IPS-11a (cell line): ENCODE data around the gene GIGYF1.

Experiments
- H3K4me3 ChIP-seq: one replicate; pipeline ENCODE4 v1.5.1; 2013; ENCODE audit warnings: low read depth, low read length, control low read depth

Gene GIGYF1

GRCh38 chr7:100685631-100686145 lies 8.4 kb downstream of the GIGYF1 start:
- no peak overlapping the region for H3K4me3 ChIP-seq

- no peak overlapping the region for H3K4me3 ChIP-seq
Observed at GRCh38 chr7:100685049-100685605, 8.9 kb downstream of the GIGYF1 start.

GRCh38 chr7:100684534-100685042 lies 9.5 kb downstream of the GIGYF1 start:
- H3K4me3 ChIP-seq, result no peak overlapping the region

- H3K4me3 ChIP-seq, result no peak overlapping the region
Observed at GRCh38 chr7:100683659-100684533, 10.2 kb downstream of the GIGYF1 start.

- H3K4me3 ChIP-seq, result no peak overlapping the region
Observed at GRCh38 chr7:100682991-100683658, 10.9 kb downstream of the GIGYF1 start.

- no peak overlapping the region for H3K4me3 ChIP-seq
Observed at GRCh38 chr7:100682228-100682741, 11.8 kb downstream of the GIGYF1 start.

GRCh38 chr7:100681491-100682227 lies 12.4 kb downstream of the GIGYF1 start:
- H3K4me3 ChIP-seq, result no peak overlapping the region

DNA sequence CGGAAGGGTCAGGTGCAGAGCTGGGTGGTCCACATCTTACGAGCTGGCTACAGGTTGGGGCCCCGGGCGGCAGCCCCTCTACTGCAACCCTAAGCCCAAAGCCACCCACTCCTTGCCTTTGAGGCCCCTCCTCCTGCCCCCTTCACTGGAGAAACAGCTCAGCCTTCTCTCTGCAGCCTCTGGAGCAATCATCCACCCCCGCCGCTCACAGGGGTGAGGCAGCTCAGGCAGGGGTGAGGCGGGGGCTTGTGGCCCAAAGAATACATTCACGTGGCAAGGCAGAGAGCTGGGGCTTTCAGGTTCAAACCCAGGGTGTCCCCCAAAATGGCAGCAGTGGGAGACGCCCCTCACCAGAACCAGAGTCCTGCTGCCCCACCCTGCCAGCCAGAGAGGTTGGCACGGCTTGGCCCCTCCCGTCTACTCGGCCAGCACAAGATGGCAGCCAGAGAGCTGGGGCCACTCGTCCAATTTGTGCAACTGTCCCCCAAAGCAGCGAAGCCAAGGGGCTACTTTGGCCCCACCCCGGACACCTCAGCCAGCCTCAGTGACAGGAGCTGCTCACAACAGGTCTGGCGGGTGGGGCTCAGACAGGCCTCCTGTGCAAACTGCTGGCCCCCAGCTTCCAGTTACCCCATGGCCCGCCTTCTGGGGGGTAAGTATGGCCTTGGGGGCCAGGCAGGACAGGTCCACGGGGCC lies 13.3 kb downstream of the GIGYF1 start:
- no peak overlapping the region for H3K4me3 ChIP-seq

- no peak overlapping the region for H3K4me3 ChIP-seq
Observed at GRCh38 chr7:100679927-100680575, 14.0 kb downstream of the GIGYF1 start.

- no peak overlapping the region for H3K4me3 ChIP-seq
Observed at GRCh38 chr7:100679129-100679926, 14.7 kb downstream of the GIGYF1 start.

DNA sequence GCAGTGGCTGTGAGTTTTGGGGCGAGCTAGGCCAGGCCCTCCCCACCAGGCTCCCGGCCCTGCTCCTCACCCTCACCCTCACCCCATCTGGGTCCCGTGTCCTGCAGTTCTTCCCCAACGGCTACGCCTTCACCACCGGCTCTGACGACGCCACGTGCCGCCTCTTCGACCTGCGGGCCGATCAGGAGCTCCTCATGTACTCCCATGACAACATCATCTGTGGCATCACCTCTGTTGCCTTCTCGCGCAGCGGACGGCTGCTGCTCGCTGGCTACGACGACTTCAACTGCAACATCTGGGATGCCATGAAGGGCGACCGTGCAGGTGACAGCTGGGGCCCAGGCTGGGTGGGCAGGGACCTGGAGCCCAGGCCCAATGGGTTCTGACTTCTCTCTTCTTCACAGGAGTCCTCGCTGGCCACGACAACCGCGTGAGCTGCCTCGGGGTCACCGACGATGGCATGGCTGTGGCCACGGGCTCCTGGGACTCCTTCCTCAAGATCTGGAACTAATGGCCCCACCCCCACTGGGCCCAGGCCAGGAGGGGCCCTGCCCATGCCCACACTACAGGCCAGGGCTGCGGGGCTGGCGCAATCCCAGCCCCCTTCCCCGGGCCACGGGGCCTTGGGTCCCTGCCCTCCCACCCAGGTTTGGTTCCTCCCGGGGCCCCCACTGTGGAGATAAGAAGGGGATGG lies 15.6 kb downstream of the GIGYF1 start:
- no peak overlapping the region for H3K4me3 ChIP-seq

DNA sequence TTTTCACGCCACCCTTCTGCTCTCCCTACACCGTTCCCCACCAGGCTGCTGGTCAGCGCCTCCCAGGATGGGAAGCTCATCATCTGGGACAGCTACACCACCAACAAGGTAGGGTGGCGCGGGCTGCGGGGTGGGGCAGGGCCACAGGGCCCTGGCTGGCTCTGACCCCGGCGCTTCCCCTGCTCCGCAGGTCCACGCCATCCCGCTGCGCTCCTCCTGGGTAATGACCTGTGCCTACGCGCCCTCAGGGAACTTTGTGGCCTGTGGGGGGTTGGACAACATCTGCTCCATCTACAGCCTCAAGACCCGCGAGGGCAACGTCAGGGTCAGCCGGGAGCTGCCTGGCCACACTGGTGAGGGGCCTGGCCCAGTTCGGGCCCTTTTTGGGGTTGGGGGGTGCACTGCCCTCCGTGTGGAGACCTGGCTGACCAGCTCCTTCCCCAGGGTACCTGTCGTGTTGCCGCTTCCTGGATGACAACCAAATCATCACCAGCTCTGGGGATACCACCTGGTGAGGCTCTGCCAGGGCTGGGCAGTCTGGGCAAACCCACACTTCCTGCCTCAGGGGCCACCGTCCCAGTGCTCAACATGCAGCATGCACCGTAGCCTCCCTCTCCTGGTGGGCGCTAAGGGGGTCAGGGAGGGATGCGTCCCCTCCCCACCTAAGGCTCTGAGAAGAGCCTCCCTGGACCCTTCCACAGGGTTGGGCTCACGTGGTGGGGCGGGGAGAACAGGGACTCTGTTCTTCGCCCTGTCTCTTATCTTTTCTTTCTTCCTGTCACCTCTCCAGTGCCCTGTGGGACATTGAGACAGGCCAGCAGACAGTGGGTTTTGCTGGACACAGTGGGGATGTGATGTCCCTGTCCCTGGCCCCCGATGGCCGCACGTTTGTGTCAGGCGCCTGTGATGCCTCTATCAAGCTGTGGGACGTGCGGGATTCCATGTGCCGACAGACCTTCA lies 16.5 kb downstream of the GIGYF1 start:
- H3K4me3 ChIP-seq, result no peak overlapping the region

GRCh38 chr7:100676501-100677306 lies 17.3 kb downstream of the GIGYF1 start:
- H3K4me3 ChIP-seq, result peak overlapping the region; percentile 8

- H3K4me3 ChIP-seq, result peak overlapping the region; percentile 27
Observed at GRCh38 chr7:100675581-100676350, 18.3 kb downstream of the GIGYF1 start.

GRCh38 chr7:100675105-100675451 lies 19.0 kb downstream of the GIGYF1 start:
- peak overlapping the region; percentile 78 for H3K4me3 ChIP-seq
